HG02938 (cell line): ENCODE measurements around the gene ACTR5.
"Not testable (repeated sequence)": the region's sequence is repeated elsewhere in the genome, so short reads cannot be mapped to it uniquely, and the experiment has no call there.

Experiments
- ATAC-seq: cut with Tn5 transposase; IDR thresholded peaks from one replicate; pipeline ENCODE4 v1.9.1; 2021; ENCODE audit warnings: mild to moderate bottlenecking, moderate library complexity; ENCODE audit not compliant: unreplicated experiment

ACTR5 gene

GRCh38 chr20:38764567-38765318 is 16.5 kb downstream of the ACTR5 start:
- no peak for ATAC-seq

- ATAC-seq: no peak
Measured at GRCh38 chr20:38766071-38766470, 17.8 kb downstream of the ACTR5 start.

- ATAC-seq: no peak
Measured at GRCh38 chr20:38769376-38770295, 21.4 kb downstream of the ACTR5 start.

- no peak for ATAC-seq
Measured at GRCh38 chr20:38770546-38770945, 22.3 kb downstream of the ACTR5 start.

- no peak for ATAC-seq
Measured at GRCh38 chr20:38770970-38771369, 22.7 kb downstream of the ACTR5 start.

- ATAC-seq: no peak
Measured at GRCh38 chr20:38771621-38772020, 23.4 kb downstream of the ACTR5 start.

GRCh38 chr20:38774167-38774566 is 25.9 kb downstream of the ACTR5 start:
- no peak for ATAC-seq

- no peak for ATAC-seq
Measured at GRCh38 chr20:38776363-38776762, 28.1 kb downstream of the ACTR5 start.

- ATAC-seq: no peak
Measured at GRCh38 chr20:38779247-38780097, 31.2 kb downstream of the ACTR5 start.

GRCh38 chr20:38782275-38782674 is 34.0 kb downstream of the ACTR5 start:
- ATAC-seq: no peak

- no peak for ATAC-seq
Measured at GRCh38 chr20:38787870-38788269, 39.6 kb downstream of the ACTR5 start.

- no peak for ATAC-seq
Measured at GRCh38 chr20:38789503-38790199, 41.4 kb downstream of the ACTR5 start.

- no peak for ATAC-seq
Measured at GRCh38 chr20:38790200-38791053, 42.2 kb downstream of the ACTR5 start.

- no peak for ATAC-seq
Measured at GRCh38 chr20:38791291-38791690, 43.0 kb downstream of the ACTR5 start.

GRCh38 chr20:38791940-38792339 is 43.7 kb downstream of the ACTR5 start:
- ATAC-seq: no peak

- ATAC-seq: not testable (repeated sequence)
Measured at GRCh38 chr20:38794057-38794456, 45.8 kb downstream of the ACTR5 start.

GRCh38 chr20:38798266-38798665 is 50.0 kb downstream of the ACTR5 start:
- ATAC-seq: no peak

GRCh38 chr20:38799203-38799602 is 50.9 kb downstream of the ACTR5 start:
- no peak for ATAC-seq

GRCh38 chr20:38800882-38801281 is 52.6 kb downstream of the ACTR5 start:
- ATAC-seq: no peak

- no peak for ATAC-seq
Measured at GRCh38 chr20:38804221-38804620, 56.0 kb downstream of the ACTR5 start.
